ENCODE measurements around the gene AFAP1.
A peak's percentile ranks its signal among the peaks of the same experiment; 100 is the strongest.

Gene AFAP1, protein sequence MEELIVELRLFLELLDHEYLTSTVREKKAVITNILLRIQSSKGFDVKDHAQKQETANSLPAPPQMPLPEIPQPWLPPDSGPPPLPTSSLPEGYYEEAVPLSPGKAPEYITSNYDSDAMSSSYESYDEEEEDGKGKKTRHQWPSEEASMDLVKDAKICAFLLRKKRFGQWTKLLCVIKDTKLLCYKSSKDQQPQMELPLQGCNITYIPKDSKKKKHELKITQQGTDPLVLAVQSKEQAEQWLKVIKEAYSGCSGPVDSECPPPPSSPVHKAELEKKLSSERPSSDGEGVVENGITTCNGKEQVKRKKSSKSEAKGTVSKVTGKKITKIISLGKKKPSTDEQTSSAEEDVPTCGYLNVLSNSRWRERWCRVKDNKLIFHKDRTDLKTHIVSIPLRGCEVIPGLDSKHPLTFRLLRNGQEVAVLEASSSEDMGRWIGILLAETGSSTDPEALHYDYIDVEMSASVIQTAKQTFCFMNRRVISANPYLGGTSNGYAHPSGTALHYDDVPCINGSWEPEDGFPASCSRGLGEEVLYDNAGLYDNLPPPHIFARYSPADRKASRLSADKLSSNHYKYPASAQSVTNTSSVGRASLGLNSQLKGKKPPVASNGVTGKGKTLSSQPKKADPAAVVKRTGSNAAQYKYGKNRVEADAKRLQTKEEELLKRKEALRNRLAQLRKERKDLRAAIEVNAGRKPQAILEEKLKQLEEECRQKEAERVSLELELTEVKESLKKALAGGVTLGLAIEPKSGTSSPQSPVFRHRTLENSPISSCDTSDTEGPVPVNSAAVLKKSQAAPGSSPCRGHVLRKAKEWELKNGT

GRCh38 chr4:7939377-7940108, at the start of gene AFAP1:
AFAP1 (minus strand) TSS chr4:7939861; CDS start chr4:7872078, 67,783 bp downstream.
- peak; percentile 97 for DNase-seq (ENCODE audit: low read depth, low spot score)

DNA sequence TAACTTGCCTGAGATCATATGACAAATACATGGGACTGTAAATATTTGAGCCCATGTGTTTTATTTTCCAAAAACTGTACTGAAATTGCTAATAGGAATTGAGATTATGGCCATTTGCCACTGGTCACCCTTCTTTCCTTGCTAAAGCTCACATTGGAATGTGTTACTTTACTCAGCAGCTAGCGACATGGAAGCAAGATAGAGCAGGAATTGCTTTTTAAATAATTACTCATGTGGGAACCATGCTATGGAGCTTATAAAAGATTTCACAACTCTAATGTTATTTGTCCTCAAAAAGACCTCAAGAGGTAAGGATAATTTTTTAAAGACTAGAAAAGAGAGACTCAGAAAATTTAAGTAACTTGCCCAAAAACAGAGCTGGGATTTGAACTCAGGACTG, 48.8 kb upstream of the AFAP1 start:
- no peak for DNase-seq (ENCODE audit: low read depth, low spot score)

DNA sequence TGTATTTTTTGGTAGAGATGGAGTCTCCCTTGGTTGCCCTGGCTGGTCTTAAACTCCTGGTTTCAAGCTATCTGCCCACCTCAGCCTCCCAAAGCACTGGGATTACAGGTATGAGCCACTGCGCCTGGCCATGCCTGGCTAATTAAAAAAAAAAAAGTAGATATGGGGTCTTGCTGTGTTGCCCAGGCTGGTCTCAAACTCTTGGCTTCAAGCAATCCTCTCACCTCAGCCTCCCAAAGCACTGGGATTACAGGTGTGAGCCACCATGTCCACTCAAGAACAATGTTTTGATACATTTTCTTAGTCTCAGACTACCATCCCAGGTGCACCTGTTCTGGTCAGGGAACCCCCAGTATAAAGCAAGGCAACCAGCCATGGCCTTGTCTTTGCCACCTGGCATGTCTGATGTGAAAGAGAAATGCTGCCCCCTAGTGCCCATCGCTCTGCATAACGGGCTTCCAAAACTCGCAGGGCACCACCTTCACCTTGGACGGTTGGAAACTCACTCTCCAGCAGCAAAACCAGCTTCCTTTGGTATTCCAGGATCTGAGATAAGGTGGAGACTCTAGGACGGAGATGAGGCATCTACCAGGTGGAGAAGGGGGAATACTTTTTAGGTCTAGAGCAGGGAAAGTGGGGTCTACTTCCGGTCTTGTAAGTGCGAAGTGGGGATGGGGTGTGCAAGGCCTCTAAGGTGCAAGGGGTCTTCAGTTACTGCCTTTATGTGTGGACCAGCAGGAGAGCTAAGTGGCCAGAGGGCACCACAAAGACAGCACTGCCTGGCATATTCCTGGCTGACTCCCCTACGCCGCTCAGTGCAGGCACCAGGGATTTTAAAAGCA, 47.7 kb upstream of the AFAP1 start:
- DNase-seq (ENCODE audit: low read depth, low spot score), result peak; percentile 86

DNA sequence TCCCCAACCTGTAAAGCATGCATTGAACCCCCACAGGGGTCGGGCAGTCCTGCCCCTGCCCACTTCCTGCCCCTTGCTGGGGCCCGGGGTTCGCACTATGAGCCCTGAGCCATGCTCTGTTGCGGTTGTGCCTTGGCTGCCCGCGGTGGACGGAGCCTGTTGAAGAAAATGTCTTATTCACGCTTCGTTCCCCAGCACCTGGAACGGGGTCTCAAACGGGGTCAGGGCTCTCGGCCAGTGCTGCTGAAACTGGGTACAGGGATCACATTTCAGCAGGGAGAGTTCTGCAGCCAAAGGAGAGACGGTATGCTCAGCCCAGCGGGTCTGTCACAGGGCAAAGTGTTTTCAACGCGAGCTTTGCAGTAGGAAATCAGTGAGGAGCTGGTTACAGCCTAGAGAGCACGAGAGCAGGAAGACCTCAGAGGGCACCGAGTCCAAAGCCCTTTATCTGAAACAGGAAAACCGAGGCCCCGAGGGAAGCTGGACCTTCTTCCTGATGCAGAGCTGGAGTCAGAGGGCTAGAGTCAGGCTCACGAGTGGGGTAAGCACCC, 46.3 kb upstream of the AFAP1 start:
- no peak for DNase-seq (ENCODE audit: low read depth, low spot score)

- no peak for DNase-seq (ENCODE audit: low read depth, low spot score)
Measured at GRCh38 chr4:7985072-7985471, 45.4 kb upstream of the AFAP1 start.

GRCh38 chr4:7984286-7984925, 44.7 kb upstream of the AFAP1 start:
- DNase-seq (ENCODE audit: low read depth, low spot score), result no peak

GRCh38 chr4:7983296-7983695, 43.6 kb upstream of the AFAP1 start:
- no peak for DNase-seq (ENCODE audit: low read depth, low spot score)

- DNase-seq (ENCODE audit: low read depth, low spot score), result no peak
Measured at GRCh38 chr4:7981738-7982394, 42.2 kb upstream of the AFAP1 start.

GRCh38 chr4:7980036-7980435, 40.4 kb upstream of the AFAP1 start:
- no peak for DNase-seq (ENCODE audit: low read depth, low spot score)

GRCh38 chr4:7979652-7979968, 39.9 kb upstream of the AFAP1 start:
- DNase-seq (ENCODE audit: low read depth, low spot score), result no peak

DNA sequence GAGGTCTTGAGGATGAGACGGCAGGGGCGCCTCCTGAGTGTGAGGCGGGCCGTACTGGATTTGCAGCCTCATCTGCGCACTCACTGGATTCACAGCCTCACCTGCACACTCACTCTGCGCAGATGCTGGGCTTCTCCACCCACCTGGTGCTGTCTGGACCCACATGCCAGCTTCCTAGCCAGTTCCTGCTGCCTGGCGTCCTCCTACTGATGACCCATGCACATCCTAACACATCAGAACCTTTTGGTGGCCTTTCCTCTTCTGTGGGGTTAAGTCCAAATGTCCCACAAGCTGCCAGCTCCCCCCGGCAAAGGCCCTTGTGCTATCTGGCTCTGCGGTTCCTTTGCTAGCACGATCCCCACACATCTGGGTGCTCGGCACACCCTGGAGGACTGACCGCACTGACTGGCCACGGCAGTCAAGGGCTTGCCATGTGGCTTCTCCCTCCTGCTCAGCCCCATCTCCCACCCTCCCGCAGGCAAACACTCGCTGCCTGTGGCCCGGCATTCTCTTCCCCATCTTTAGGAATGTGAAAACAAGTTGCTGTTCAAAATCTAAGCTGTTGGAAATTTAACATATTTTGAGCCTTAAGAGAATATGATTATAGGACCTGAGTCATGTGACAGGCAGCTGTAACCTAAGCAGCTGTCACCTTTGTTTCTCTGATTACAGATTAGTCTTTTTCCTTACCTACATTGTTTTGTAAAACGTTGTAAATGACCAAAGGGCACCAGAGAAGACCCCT, 39.4 kb upstream of the AFAP1 start:
- no peak for DNase-seq (ENCODE audit: low read depth, low spot score)

DNA sequence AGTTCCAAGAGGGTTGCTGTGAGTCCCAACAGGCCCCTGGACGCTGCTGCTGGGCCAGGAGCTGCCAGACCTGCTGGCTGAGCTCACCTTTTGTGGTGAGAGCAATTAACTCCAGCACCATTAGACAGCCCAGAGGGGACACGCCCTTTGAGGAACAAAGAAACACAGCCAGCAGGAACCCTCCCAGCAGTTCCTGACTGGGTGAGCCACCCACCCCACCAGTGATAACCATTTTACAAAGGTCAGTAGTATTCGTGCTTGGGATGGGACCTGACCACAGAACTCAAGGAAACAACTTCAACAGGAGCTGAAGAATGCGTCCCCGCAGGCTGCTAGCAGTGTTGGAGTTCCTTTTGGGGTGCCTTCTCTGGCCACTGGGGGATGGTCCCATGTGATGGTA, 38.8 kb upstream of the AFAP1 start:
- no peak for DNase-seq (ENCODE audit: low read depth, low spot score)

DNA sequence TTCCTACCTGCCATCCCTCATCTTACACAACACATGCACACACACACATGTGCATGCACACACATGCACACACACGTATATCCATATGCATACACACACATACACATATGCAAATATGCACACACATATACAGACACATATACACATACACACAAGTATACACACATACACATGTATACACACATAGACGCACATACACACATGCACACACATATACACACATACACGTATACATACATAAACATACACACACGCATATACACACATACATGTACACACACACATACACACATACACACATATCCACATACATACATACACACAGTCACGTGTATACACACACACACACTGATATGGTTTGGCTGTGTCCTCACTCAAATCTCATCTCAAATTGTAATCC, 37.0 kb upstream of the AFAP1 start:
- no peak for DNase-seq (ENCODE audit: low read depth, low spot score)

DNA sequence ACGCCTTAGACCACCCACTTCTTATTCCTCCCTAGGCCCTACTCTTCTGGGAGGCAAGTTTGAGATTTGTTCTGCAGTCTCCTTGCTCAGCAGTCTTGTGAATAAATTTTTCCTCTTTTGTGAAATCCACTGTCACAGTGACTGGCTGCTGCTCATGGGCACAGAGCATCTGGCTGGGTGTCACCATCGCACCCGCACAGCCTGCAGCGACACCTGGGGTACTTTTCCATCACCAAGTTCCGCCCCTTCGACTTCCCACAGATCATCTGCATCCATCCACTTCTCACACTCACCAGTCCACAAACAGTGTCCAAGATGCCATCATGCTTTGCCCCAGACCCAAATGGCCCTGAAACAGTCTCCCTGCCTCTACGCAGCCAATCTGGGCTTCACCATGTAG, 36.4 kb upstream of the AFAP1 start:
- no peak for DNase-seq (ENCODE audit: low read depth, low spot score)

DNA sequence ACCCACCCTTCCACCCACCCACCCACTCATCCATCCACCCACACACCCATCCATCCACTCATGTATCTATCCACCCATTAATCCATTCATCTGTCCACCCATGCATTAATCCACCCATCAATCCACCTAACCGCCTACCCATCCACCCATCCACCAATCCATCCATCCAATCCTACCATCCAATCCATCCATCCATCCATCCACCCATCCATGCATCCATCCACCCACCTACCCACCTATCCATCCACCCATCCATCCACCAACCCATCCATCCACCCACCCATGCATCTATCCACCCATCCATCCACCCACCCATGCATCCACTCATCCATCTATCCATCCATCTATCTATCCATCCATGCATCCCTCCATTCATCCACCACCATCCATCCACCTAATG, 34.8 kb upstream of the AFAP1 start:
- DNase-seq (ENCODE audit: low read depth, low spot score), result no peak

DNA sequence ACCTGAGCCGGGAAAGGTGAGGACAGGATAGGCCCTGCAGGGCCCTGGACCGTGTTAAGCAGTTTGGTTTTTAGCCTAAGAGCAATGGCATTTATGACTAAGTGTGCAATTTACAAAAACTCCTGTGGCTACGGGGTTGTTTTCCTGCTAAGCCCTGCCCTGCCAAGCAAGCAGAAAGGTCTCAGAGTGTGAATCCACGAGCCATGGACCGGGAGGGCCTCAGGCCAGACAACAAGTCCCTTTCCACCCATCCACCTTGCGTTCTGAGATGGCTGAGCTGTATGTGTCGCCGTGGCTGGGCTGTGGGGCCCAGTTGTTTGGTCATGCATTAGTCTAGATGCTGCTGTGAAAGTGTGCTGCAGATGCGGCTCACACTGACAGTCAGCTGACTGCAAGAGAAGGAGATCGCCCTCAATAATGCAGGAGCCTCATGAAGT, 33.9 kb upstream of the AFAP1 start:
- DNase-seq (ENCODE audit: low read depth, low spot score), result peak; percentile 75

DNA sequence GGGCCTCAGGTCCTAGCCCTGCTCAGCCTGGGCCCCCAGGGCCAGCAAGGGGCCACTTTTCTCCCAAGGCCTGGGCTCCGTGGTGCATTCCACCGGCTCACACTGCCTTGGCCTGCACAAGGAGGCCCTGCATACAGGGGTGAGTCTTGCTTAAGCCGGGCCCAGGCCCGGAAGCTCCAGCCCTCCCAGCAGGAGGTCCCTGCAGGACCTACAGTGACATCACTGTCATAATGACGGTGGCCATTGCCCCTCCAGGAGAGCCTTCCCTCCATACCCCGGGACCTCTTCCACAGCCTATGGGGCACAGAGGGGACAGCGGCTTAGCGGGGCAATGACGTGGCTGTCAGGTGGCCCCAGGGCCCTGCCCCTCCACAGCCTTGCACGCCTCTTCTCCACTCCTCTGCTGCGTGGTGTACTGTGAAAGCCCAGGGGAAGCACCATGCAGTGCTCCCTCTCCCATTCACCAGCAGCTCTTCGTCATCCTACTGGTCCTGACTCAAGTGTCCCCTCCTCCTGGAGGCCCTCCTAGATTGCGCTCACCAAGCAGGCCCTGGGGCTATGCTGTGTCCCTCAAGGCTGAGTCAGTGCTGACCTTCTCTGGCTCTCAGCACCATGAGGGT, 32.3 kb upstream of the AFAP1 start:
- DNase-seq (ENCODE audit: low read depth, low spot score), result no peak

GRCh38 chr4:7971159-7971631, 31.5 kb upstream of the AFAP1 start:
- no peak for DNase-seq (ENCODE audit: low read depth, low spot score)

All from astrocyte of the hippocampus (primary cell).